Measurements from ENCODE around the gene DCST1. TPM values are rescaled to one million over a fixed set of nuclear protein-coding genes. Genes with fewer than 3 reads are reported as not detected.
A peak's percentile ranks its signal among the peaks of the same experiment; 100 is the strongest.

Gene DCST1
- total RNA-seq, 1 experiment from 2014 or later: 0.15 TPM

DNA sequence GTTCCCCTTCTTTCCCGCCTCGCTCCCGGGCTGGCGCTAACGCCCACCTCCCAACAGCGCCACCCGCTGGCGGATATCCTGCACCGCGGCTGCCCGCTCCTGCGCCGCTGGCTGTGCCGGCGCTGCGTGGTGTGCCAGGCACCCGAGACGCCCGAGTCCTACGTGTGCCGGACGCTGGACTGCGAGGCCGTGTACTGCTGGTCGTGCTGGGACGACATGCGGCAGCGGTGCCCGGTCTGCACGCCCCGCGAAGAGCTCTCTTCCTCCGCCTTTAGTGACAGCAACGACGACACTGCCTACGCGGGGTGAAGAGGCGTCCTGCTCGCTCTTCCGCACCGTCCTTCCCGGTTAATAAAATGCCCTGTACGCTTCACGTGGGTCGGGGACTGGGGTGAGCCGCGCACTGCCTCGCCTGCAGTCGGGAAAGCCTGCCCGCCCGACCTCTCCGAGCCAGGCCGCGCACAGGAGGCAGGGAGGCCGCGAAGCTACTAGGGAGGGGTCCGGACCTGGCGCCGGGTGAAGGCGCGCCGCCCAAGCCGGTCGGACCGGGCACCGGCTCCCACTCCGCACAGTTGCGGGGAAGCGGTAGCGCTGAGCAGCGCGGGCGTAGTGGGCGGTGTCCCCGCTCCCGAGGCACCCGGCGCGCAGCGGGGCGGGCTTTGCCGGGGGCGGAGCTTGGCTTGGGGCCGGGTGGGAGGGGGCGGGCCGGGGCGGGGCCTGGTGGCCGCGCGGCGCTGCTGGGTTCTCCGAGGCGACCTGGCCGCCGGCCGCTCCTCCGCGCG, 17.1 kb downstream of the DCST1 start, which contains the start of gene ADAM15 (continued):
- TF ChIP-seq, protein P1, sequence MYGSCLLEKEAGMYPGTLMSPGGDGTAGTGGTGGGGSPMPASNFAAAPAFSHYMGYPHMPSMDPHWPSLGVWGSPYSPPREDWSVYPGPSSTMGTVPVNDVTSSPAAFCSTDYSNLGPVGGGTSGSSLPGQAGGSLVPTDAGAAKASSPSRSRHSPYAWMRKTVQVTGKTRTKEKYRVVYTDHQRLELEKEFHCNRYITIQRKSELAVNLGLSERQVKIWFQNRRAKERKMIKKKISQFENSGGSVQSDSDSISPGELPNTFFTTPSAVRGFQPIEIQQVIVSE (CRISPR knock-in tag; IDR thresholded peaks at IDR 0.05; ENCODE audit: borderline replicate concordance): no peak
- TF ChIP-seq IRF2 (CRISPR knock-in tag; IDR thresholded peaks at IDR 0.05; ENCODE audit: borderline replicate concordance, low read depth) (0 out of 2 replicates have a peak, but pooled peaks have one; percentile 50), STAT6 (CRISPR knock-in tag; conservative IDR thresholded peaks at IDR 0.05; ENCODE audit: low read depth) (no peak), ATF6 (CRISPR knock-in tag; IDR thresholded peaks at IDR 0.05) (no peak), ERG (CRISPR knock-in tag; IDR thresholded peaks at IDR 0.05) (no peak), ARID4B (CRISPR knock-in tag; IDR thresholded peaks at IDR 0.05; ENCODE audit: borderline replicate concordance) (peak; percentile 74; the same call in 1 of the 2 replicates), ETV6 (CRISPR knock-in tag; IDR thresholded peaks at IDR 0.05) (peak; percentile 94), ZNF263 (CRISPR knock-in tag; IDR thresholded peaks at IDR 0.05; ENCODE audit: low read depth) (no peak), PRRX2 (CRISPR knock-in tag; IDR thresholded peaks at IDR 0.05) (no peak), ZNF423 (CRISPR knock-in tag; IDR thresholded peaks at IDR 0.05) (no peak), CBFB (CRISPR knock-in tag; IDR thresholded peaks at IDR 0.05; ENCODE audit: low read depth) (no peak), ELF4 (CRISPR knock-in tag; IDR thresholded peaks at IDR 0.05; ENCODE audit: low read depth) (no peak), RORB (CRISPR knock-in tag; IDR thresholded peaks at IDR 0.05) (no peak)
- TF ChIP-seq, protein P2, sequence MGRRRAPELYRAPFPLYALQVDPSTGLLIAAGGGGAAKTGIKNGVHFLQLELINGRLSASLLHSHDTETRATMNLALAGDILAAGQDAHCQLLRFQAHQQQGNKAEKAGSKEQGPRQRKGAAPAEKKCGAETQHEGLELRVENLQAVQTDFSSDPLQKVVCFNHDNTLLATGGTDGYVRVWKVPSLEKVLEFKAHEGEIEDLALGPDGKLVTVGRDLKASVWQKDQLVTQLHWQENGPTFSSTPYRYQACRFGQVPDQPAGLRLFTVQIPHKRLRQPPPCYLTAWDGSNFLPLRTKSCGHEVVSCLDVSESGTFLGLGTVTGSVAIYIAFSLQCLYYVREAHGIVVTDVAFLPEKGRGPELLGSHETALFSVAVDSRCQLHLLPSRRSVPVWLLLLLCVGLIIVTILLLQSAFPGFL (CRISPR knock-in tag; IDR thresholded peaks at IDR 0.05; ENCODE audit: borderline replicate concordance): no peak
- TF ChIP-seq, protein P3, sequence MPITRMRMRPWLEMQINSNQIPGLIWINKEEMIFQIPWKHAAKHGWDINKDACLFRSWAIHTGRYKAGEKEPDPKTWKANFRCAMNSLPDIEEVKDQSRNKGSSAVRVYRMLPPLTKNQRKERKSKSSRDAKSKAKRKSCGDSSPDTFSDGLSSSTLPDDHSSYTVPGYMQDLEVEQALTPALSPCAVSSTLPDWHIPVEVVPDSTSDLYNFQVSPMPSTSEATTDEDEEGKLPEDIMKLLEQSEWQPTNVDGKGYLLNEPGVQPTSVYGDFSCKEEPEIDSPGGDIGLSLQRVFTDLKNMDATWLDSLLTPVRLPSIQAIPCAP (CRISPR knock-in tag; IDR thresholded peaks at IDR 0.05): peak; percentile 87
- TF ChIP-seq, protein P4, sequence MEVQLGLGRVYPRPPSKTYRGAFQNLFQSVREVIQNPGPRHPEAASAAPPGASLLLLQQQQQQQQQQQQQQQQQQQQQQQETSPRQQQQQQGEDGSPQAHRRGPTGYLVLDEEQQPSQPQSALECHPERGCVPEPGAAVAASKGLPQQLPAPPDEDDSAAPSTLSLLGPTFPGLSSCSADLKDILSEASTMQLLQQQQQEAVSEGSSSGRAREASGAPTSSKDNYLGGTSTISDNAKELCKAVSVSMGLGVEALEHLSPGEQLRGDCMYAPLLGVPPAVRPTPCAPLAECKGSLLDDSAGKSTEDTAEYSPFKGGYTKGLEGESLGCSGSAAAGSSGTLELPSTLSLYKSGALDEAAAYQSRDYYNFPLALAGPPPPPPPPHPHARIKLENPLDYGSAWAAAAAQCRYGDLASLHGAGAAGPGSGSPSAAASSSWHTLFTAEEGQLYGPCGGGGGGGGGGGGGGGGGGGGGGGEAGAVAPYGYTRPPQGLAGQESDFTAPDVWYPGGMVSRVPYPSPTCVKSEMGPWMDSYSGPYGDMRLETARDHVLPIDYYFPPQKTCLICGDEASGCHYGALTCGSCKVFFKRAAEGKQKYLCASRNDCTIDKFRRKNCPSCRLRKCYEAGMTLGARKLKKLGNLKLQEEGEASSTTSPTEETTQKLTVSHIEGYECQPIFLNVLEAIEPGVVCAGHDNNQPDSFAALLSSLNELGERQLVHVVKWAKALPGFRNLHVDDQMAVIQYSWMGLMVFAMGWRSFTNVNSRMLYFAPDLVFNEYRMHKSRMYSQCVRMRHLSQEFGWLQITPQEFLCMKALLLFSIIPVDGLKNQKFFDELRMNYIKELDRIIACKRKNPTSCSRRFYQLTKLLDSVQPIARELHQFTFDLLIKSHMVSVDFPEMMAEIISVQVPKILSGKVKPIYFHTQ (CRISPR knock-in tag; IDR thresholded peaks at IDR 0.05): no peak
- TF ChIP-seq, protein P5, sequence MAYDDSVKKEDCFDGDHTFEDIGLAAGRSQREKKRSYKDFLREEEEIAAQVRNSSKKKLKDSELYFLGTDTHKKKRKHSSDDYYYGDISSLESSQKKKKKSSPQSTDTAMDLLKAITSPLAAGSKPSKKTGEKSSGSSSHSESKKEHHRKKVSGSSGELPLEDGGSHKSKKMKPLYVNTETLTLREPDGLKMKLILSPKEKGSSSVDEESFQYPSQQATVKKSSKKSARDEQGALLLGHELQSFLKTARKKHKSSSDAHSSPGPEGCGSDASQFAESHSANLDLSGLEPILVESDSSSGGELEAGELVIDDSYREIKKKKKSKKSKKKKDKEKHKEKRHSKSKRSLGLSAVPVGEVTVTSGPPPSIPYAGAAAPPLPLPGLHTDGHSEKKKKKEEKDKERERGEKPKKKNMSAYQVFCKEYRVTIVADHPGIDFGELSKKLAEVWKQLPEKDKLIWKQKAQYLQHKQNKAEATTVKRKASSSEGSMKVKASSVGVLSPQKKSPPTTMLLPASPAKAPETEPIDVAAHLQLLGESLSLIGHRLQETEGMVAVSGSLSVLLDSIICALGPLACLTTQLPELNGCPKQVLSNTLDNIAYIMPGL (CRISPR knock-in tag; IDR thresholded peaks at IDR 0.05): peak; percentile 98
